DND-41 (cell line): ENCODE data around the gene FAM50B.

Experiments used
- ATAC-seq: fragments of 200-7000 bp; cut with Tn5 transposase; 3 replicates; pipeline ENCODE4 v1.9.1; 2021; ENCODE audit warnings: low read depth; ENCODE audit not compliant: insufficient read depth
- DNase-seq: peaks from one replicate; pipeline ENCODE4 v3.0.0-alpha.2; 2020
- H2AFZ ChIP-seq: 2 replicates; pipeline ENCODE4 v1.6.0; 2012; ENCODE audit warnings: low read depth, low read length
- H3K27ac ChIP-seq: 2 replicates; pipeline ENCODE4 v1.5.1; 2012; ENCODE audit warnings: low read length, inconsistent platforms
- H3K27me3 ChIP-seq: fragments of 200-600 bp; sonication (generic); 2 replicates; pipeline ENCODE4 v1.6.0; 2012; ENCODE audit warnings: low read length, mild to moderate bottlenecking, inconsistent platforms; ENCODE audit not compliant: insufficient read depth, poor library complexity
- H3K36me3 ChIP-seq: 2 replicates; pipeline ENCODE4 v1.5.1; 2012; ENCODE audit warnings: low read length, inconsistent platforms; ENCODE audit not compliant: insufficient read depth
- H3K4me1 ChIP-seq: 2 replicates; pipeline ENCODE4 v1.5.1; 2012; ENCODE audit warnings: mild to moderate bottlenecking, low read length; ENCODE audit not compliant: insufficient read depth
- H3K4me2 ChIP-seq: 2 replicates; pipeline ENCODE4 v1.6.0; 2012; ENCODE audit warnings: mild to moderate bottlenecking, moderate library complexity, low read length, inconsistent platforms; ENCODE audit not compliant: insufficient read depth
- H3K4me3 ChIP-seq, 2 experiments: fragments of 200-600 bp in 1 of 2; shearing (Covaris generic) in 1 of 2; 2 replicates each; pipeline ENCODE4 v1.5.1; 2012 to 2016; ENCODE audit warnings: inconsistent platforms in 2 of 2, low read length in 2 of 2, mild to moderate bottlenecking in 2 of 2, low read depth in 1 of 2, moderate library complexity in 1 of 2
- H3K79me2 ChIP-seq: 2 replicates; pipeline ENCODE4 v1.6.0; 2012; ENCODE audit warnings: low read length, inconsistent platforms; ENCODE audit not compliant: insufficient read depth
- H3K9ac ChIP-seq: 2 replicates; pipeline ENCODE4 v1.6.0; 2012; ENCODE audit warnings: low read depth, mild to moderate bottlenecking, inconsistent platforms, low read length, moderate library complexity
- H3K9me3 ChIP-seq: 2 replicates; pipeline ENCODE4 v1.5.1; 2012; ENCODE audit warnings: low read length, moderate library complexity, mild to moderate bottlenecking, inconsistent platforms; ENCODE audit not compliant: insufficient read depth, severe bottlenecking
- H4K20me1 ChIP-seq: 2 replicates; pipeline ENCODE4 v1.6.0; 2012; ENCODE audit warnings: low read length; ENCODE audit not compliant: insufficient read depth
- EZH2 ChIP-seq: IDR thresholded peaks from 3 replicates; pipeline ENCODE4 v1.6.1; 2012; ENCODE audit warnings: borderline replicate concordance, low read depth, mild to moderate bottlenecking, moderate library complexity, low read length, inconsistent platforms; ENCODE audit not compliant: severe bottlenecking
- TF ChIP-seq, protein P1 (sequence below): IDR thresholded peaks from 2 replicates; pipeline ENCODE4 v1.5.1; 2012; ENCODE audit warnings: borderline replicate concordance, low read length, moderate library complexity, mild to moderate bottlenecking; ENCODE audit not compliant: poor library complexity, severe bottlenecking; ENCODE audit errors: extremely low read depth

FAM50B gene

GRCh38 chr6:3871939-3872338 is 22.8 kb downstream of the FAM50B start:
- Histone ChIP-seq H3K4me2 (no peak overlapping the region), H3K36me3 (no peaks in the 10 kb centered on the region), H3K27ac (no peak overlapping the region), H3K27me3 (peaks cover 33% of the 10 kb centered on the region), H3K4me1 (no peaks in the 10 kb centered on the region), H3K9me3 (no peaks in the 10 kb centered on the region), H3K9ac (no peak overlapping the region), H3K4me3 (no peak overlapping the region), H2AFZ (no peak overlapping the region), H4K20me1 (no peaks in the 10 kb centered on the region), H3K79me2 (no peaks in the 10 kb centered on the region)
- no peak for TF ChIP-seq EZH2
- TF ChIP-seq, protein P1, sequence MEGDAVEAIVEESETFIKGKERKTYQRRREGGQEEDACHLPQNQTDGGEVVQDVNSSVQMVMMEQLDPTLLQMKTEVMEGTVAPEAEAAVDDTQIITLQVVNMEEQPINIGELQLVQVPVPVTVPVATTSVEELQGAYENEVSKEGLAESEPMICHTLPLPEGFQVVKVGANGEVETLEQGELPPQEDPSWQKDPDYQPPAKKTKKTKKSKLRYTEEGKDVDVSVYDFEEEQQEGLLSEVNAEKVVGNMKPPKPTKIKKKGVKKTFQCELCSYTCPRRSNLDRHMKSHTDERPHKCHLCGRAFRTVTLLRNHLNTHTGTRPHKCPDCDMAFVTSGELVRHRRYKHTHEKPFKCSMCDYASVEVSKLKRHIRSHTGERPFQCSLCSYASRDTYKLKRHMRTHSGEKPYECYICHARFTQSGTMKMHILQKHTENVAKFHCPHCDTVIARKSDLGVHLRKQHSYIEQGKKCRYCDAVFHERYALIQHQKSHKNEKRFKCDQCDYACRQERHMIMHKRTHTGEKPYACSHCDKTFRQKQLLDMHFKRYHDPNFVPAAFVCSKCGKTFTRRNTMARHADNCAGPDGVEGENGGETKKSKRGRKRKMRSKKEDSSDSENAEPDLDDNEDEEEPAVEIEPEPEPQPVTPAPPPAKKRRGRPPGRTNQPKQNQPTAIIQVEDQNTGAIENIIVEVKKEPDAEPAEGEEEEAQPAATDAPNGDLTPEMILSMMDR, result no peak
- ATAC-seq (no peak), DNase-seq (no peak)

GRCh38 chr6:3872370-3872854 is 23.2 kb downstream of the FAM50B start:
- DNase-seq (no peak), ATAC-seq (no peak)
- TF ChIP-seq, protein P1, result no peak
- no peak for TF ChIP-seq EZH2
- Histone ChIP-seq H4K20me1 (no peaks in the 10 kb centered on the region), H3K9ac (no peak overlapping the region), H3K9me3 (no peaks in the 10 kb centered on the region), H2AFZ (no peak overlapping the region), H3K4me1 (no peaks in the 10 kb centered on the region), H3K4me3 (no peak overlapping the region), H3K27me3 (peaks cover 33% of the 10 kb centered on the region), H3K36me3 (no peaks in the 10 kb centered on the region), H3K79me2 (no peaks in the 10 kb centered on the region), H3K4me2 (no peak overlapping the region), H3K27ac (no peak overlapping the region)

DNA sequence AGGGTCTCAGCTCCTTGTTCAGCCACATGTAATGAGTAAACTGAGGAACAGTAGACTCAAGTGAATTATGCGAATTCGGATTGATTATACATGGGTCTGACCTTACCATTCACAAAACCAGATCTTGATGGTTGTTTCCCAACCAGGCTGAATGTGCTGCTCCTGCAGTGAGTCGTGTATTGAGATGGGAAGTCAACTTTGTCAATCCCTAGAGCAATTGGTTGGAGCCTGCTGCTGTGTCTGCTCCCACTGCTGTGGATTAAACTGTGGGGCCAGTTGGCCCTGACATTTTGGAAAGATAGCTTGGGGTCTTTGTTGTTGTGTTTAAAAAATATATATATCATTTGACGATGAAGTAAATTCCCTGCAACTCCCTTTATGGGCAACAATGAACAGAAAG is 23.9 kb downstream of the FAM50B start:
- Histone ChIP-seq H2AFZ (no peak overlapping the region), H4K20me1 (no peaks in the 10 kb centered on the region), H3K4me3 (no peak overlapping the region), H3K4me1 (no peaks in the 10 kb centered on the region), H3K27ac (no peak overlapping the region), H3K27me3 (peaks cover 32% of the 10 kb centered on the region), H3K79me2 (no peaks in the 10 kb centered on the region), H3K9ac (no peak overlapping the region), H3K36me3 (no peaks in the 10 kb centered on the region), H3K4me2 (no peak overlapping the region), H3K9me3 (no peaks in the 10 kb centered on the region)
- ATAC-seq (no peak), DNase-seq (no peak)
- TF ChIP-seq, protein P1, result no peak
- TF ChIP-seq EZH2, result no peak

- Histone ChIP-seq H2AFZ (no peak overlapping the region), H3K9ac (no peak overlapping the region), H3K79me2 (no peaks in the 10 kb centered on the region), H3K4me1 (no peaks in the 10 kb centered on the region), H4K20me1 (no peaks in the 10 kb centered on the region), H3K27ac (no peak overlapping the region), H3K36me3 (no peaks in the 10 kb centered on the region), H3K4me2 (no peak overlapping the region), H3K4me3 (no peak overlapping the region), H3K27me3 (peaks cover 31% of the 10 kb centered on the region), H3K9me3 (no peaks in the 10 kb centered on the region)
- DNase-seq (no peak), ATAC-seq (no peak)
- no peak for TF ChIP-seq EZH2
- TF ChIP-seq, protein P1, result no peak
Observed at GRCh38 chr6:3874069-3874468, 24.9 kb downstream of the FAM50B start.
